ENCODE measurements around the gene LAMB3. TPM values are rescaled to one million over a fixed set of nuclear protein-coding genes. Genes with fewer than 3 reads are reported as not detected.
A peak's percentile ranks its signal among the peaks of the same experiment; 100 is the strongest.

Gene LAMB3
- polyA plus RNA-seq, 1 donor (not counting 4 experiments of a cell fraction or from before 2014, with no cell fraction given), result 659 TPM

- Histone ChIP-seq H2AFZ (ENCODE audit: control insufficient read depth, low read length) (peak overlapping the region; percentile 35), H3K27ac (ENCODE audit: control insufficient read depth, insufficient read depth, low read length) (no peak overlapping the region), H3K9me1 (ENCODE audit: control insufficient read depth, extremely low read depth, insufficient read depth, low read length) (no peaks in the 10 kb centered on the region), H3K9ac (ENCODE audit: control insufficient read depth, extremely low read depth, insufficient read depth, low read length) (no peak overlapping the region), H3K4me2 (ENCODE audit: control insufficient read depth, extremely low read depth, insufficient read depth, low read depth, low read length) (no peak overlapping the region), H3K79me2 (ENCODE audit: control insufficient read depth, insufficient read depth, low read length) (no peaks in the 10 kb centered on the region), H3K36me3 (ENCODE audit: control insufficient read depth in 2 of 2, extremely low read depth in 1 of 2, insufficient read depth in 2 of 2, low read length in 2 of 2) (no peaks in the 10 kb centered on the region), H3K27me3 (ENCODE audit: control insufficient read depth, extremely low read depth, insufficient read depth, low read length) (no peaks in the 10 kb centered on the region), H3K4me1 (ENCODE audit: control insufficient read depth, extremely low read depth, insufficient read depth, low read length) (peaks cover 34% of the 10 kb centered on the region), H3K4me3 (ENCODE audit: control insufficient read depth in 2 of 3, extremely low read depth in 1 of 3, insufficient read depth in 2 of 3, low read depth in 1 of 3, low read length in 3 of 3) (no peak overlapping the region), H4K20me1 (ENCODE audit: control insufficient read depth, extremely low read depth, insufficient read depth, low read length) (no peaks in the 10 kb centered on the region), H3K9me3 (ENCODE audit: control insufficient read depth, low read depth, low read length) (no peaks in the 10 kb centered on the region)
- dilution Hi-C loops (cut with MboI; ENCODE audit: extremely low pct_ligation_motif_present, low sequenced_read_pairs), result no loop called here
- DNase-seq (ENCODE audit: low read depth, low spot score), result no peak
- TF ChIP-seq, protein P1, sequence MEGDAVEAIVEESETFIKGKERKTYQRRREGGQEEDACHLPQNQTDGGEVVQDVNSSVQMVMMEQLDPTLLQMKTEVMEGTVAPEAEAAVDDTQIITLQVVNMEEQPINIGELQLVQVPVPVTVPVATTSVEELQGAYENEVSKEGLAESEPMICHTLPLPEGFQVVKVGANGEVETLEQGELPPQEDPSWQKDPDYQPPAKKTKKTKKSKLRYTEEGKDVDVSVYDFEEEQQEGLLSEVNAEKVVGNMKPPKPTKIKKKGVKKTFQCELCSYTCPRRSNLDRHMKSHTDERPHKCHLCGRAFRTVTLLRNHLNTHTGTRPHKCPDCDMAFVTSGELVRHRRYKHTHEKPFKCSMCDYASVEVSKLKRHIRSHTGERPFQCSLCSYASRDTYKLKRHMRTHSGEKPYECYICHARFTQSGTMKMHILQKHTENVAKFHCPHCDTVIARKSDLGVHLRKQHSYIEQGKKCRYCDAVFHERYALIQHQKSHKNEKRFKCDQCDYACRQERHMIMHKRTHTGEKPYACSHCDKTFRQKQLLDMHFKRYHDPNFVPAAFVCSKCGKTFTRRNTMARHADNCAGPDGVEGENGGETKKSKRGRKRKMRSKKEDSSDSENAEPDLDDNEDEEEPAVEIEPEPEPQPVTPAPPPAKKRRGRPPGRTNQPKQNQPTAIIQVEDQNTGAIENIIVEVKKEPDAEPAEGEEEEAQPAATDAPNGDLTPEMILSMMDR (optimal IDR thresholded peaks at IDR 0.05 in 1 of 3, IDR thresholded peaks at IDR 0.05 in 1 of 3, conservative IDR thresholded peaks at IDR 0.05 in 1 of 3; ENCODE audit: extremely low read depth in 1 of 3, insufficient read depth in 2 of 3, low read length in 3 of 3), result no peak
- no peak for TF ChIP-seq EZH2 (IDR thresholded peaks at IDR 0.05; ENCODE audit: low read length)
- no peak for FAIRE-seq
Measured at GRCh38 chr1:209691237-209691636, 39.0 kb upstream of the LAMB3 start.

DNA sequence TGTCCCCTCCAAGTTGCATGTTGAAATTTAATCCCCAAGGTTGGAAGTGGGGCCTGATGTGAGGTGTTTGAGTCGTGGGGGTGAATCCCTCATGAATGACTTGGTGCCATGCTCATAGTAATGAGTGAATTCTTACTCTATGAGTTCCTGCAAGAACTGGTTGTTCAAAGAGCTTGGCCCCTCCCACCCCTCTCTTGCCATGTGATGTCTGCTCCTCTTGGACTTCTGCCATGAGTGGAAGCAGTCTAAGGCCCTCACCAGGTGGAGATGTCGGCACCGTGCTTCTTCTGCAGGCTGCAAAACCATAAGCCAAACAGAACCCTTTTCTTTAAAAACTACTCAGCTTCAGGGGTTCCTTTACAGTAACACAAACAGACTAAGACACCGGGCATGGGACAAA is 37.3 kb upstream of the LAMB3 start:
- peak overlapping the region; percentile 67 for H3K4me2 ChIP-seq (ENCODE audit: control insufficient read depth, extremely low read depth, insufficient read depth, low read depth, low read length)
- H3K36me3 ChIP-seq (ENCODE audit: control insufficient read depth in 2 of 2, extremely low read depth in 1 of 2, insufficient read depth in 2 of 2, low read length in 2 of 2), result no peaks in the 10 kb centered on the region
- no peak overlapping the region for H3K9ac ChIP-seq (ENCODE audit: control insufficient read depth, extremely low read depth, insufficient read depth, low read length)
- no peaks in the 10 kb centered on the region for H3K79me2 ChIP-seq (ENCODE audit: control insufficient read depth, insufficient read depth, low read length)
- dilution Hi-C loops (cut with MboI; ENCODE audit: extremely low pct_ligation_motif_present, low sequenced_read_pairs), result no loop called here
- no peak for TF ChIP-seq EZH2 (IDR thresholded peaks at IDR 0.05; ENCODE audit: low read length)
- TF ChIP-seq, protein P1 (optimal IDR thresholded peaks at IDR 0.05 in 1 of 3, IDR thresholded peaks at IDR 0.05 in 1 of 3, conservative IDR thresholded peaks at IDR 0.05 in 1 of 3; ENCODE audit: extremely low read depth in 1 of 3, insufficient read depth in 2 of 3, low read length in 3 of 3), result peak in 1 of 3 experiments; percentile 21
- peaks cover 28% of the 10 kb centered on the region for H3K4me1 ChIP-seq (ENCODE audit: control insufficient read depth, extremely low read depth, insufficient read depth, low read length)
- peak; percentile 94 for FAIRE-seq
- H3K27me3 ChIP-seq (ENCODE audit: control insufficient read depth, extremely low read depth, insufficient read depth, low read length), result no peaks in the 10 kb centered on the region
- H3K27ac ChIP-seq (ENCODE audit: control insufficient read depth, insufficient read depth, low read length), result peak overlapping the region; percentile 23
- H3K9me3 ChIP-seq (ENCODE audit: control insufficient read depth, low read depth, low read length), result no peaks in the 10 kb centered on the region
- peak; percentile 94 for DNase-seq (ENCODE audit: low read depth, low spot score)
- no peaks in the 10 kb centered on the region for H4K20me1 ChIP-seq (ENCODE audit: control insufficient read depth, extremely low read depth, insufficient read depth, low read length)
- no peak overlapping the region for H3K4me3 ChIP-seq (ENCODE audit: control insufficient read depth in 2 of 3, extremely low read depth in 1 of 3, insufficient read depth in 2 of 3, low read depth in 1 of 3, low read length in 3 of 3)
- no peaks in the 10 kb centered on the region for H3K9me1 ChIP-seq (ENCODE audit: control insufficient read depth, extremely low read depth, insufficient read depth, low read length)
- no peak overlapping the region for H2AFZ ChIP-seq (ENCODE audit: control insufficient read depth, low read length)

All from keratinocyte (primary cell).